ENCODE results near the gene PTPN18.

PTPN18 gene, protein sequence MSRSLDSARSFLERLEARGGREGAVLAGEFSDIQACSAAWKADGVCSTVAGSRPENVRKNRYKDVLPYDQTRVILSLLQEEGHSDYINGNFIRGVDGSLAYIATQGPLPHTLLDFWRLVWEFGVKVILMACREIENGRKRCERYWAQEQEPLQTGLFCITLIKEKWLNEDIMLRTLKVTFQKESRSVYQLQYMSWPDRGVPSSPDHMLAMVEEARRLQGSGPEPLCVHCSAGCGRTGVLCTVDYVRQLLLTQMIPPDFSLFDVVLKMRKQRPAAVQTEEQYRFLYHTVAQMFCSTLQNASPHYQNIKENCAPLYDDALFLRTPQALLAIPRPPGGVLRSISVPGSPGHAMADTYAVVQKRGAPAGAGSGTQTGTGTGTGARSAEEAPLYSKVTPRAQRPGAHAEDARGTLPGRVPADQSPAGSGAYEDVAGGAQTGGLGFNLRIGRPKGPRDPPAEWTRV

GRCh38 chr2:130355578-130356431, at the start of gene PTPN18:
PTPN18 (plus strand) TSS chr2:130356056; CDS start chr2:130356108, 52 bp downstream.
- H3K36me3 ChIP-seq (ENCODE audit: control insufficient read depth, insufficient read depth, low read length) = no peaks in the 10 kb centered on the region
- no peak within 1 kb of the TSS for H3K27ac ChIP-seq (ENCODE audit: low read length)
- peak within 1 kb of the TSS; percentile 56 for H3K4me3 ChIP-seq (ENCODE audit: low read length)
- no CpG with 5 or more reads among the region's 107 CpGs for WGBS (ENCODE audit: insufficient coverage, insufficient read length)
- no peak for DNase-seq (ENCODE audit: low read depth, low spot score)
- no peaks in the 10 kb centered on the region for H3K9me3 ChIP-seq (ENCODE audit: control insufficient read depth, insufficient read depth, low read length)
- H3K27me3 ChIP-seq (ENCODE audit: control insufficient read depth, insufficient read depth, low read length) = peaks cover 7% of the 10 kb centered on the region; the same call in 1 of the 2 replicates
- H3K4me1 ChIP-seq (ENCODE audit: control insufficient read depth, insufficient read depth, low read length) = no peaks in the 10 kb centered on the region

DNA sequence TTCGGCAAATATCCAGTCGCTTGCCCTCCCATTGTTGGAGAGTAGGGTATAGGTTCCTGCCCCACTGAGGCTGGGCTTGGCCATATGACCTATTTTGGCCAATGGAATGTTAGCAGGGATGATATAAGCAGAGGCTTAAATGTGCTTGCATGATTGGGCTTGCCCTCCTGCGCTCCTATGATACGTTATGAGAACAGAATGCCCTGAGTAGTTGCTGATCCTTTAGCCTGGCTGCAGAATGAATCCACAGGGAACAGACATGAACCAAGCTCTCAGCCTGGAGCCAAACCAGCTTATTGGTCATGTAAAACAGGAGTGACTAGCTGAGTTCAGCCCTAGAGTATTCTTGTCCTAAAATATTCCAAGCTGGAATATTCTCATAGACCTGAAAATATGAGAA, 48.0 kb upstream of the PTPN18 start:
- no peaks in the 10 kb centered on the region for H3K36me3 ChIP-seq (ENCODE audit: control insufficient read depth, insufficient read depth, low read length)
- no peaks in the 10 kb centered on the region for H3K9me3 ChIP-seq (ENCODE audit: control insufficient read depth, insufficient read depth, low read length)
- no peak for DNase-seq (ENCODE audit: low read depth, low spot score)
- no peaks in the 10 kb centered on the region for H3K27me3 ChIP-seq (ENCODE audit: control insufficient read depth, insufficient read depth, low read length)
- H3K27ac ChIP-seq (ENCODE audit: low read length) = no peak overlapping the region
- H3K4me3 ChIP-seq (ENCODE audit: low read length) = no peak overlapping the region
- no CpG with 5 or more reads among the region's 4 CpGs for WGBS (ENCODE audit: insufficient coverage, insufficient read length)
- H3K4me1 ChIP-seq (ENCODE audit: control insufficient read depth, insufficient read depth, low read length) = no peaks in the 10 kb centered on the region

- DNase-seq (ENCODE audit: low read depth, low spot score) = no peak
- no peaks in the 10 kb centered on the region for H3K4me1 ChIP-seq (ENCODE audit: control insufficient read depth, insufficient read depth, low read length)
- no peaks in the 10 kb centered on the region for H3K9me3 ChIP-seq (ENCODE audit: control insufficient read depth, insufficient read depth, low read length)
- no peak overlapping the region for H3K27ac ChIP-seq (ENCODE audit: low read length)
- no peaks in the 10 kb centered on the region for H3K36me3 ChIP-seq (ENCODE audit: control insufficient read depth, insufficient read depth, low read length)
- no peaks in the 10 kb centered on the region for H3K27me3 ChIP-seq (ENCODE audit: control insufficient read depth, insufficient read depth, low read length)
- no peak overlapping the region for H3K4me3 ChIP-seq (ENCODE audit: low read length)
Measured at GRCh38 chr2:130310881-130311280, 45.0 kb upstream of the PTPN18 start.

DNA sequence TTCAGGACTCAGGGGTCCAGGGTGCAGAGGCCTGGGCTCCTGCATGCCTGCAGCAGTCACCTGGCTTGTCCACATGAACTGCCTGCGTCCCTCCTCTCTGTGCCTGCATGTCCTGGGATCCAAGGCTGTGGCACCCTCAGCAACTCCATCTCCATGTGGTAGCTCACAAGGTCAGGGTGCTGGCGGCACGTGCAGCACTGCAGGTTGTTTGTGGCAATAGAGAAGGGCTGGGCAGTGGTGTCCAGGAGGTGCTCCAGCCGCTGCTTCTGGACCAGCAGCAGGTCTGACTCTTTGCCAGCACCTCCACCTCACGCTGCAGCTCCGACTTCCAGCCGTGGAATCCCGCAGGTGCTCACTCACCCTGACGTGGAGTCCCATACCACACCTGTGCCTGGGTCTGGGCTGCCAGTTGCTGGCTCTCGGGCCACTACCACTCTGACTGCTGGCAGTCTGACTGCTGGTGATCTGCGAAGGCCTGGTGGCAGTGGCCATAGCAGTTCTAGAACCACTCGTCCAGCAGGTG, 42.0 kb upstream of the PTPN18 start:
- no CpG with 5 or more reads among the region's 12 CpGs for WGBS (ENCODE audit: insufficient coverage, insufficient read length)
- H3K9me3 ChIP-seq (ENCODE audit: control insufficient read depth, insufficient read depth, low read length) = no peaks in the 10 kb centered on the region
- no peak for DNase-seq (ENCODE audit: low read depth, low spot score)
- H3K36me3 ChIP-seq (ENCODE audit: control insufficient read depth, insufficient read depth, low read length) = no peaks in the 10 kb centered on the region
- H3K4me1 ChIP-seq (ENCODE audit: control insufficient read depth, insufficient read depth, low read length) = no peaks in the 10 kb centered on the region
- H3K27ac ChIP-seq (ENCODE audit: low read length) = no peak overlapping the region
- H3K27me3 ChIP-seq (ENCODE audit: control insufficient read depth, insufficient read depth, low read length) = no peaks in the 10 kb centered on the region
- H3K4me3 ChIP-seq (ENCODE audit: low read length) = no peak overlapping the region

- no peaks in the 10 kb centered on the region for H3K9me3 ChIP-seq (ENCODE audit: control insufficient read depth, insufficient read depth, low read length)
- H3K4me3 ChIP-seq (ENCODE audit: low read length) = no peak overlapping the region
- no peaks in the 10 kb centered on the region for H3K4me1 ChIP-seq (ENCODE audit: control insufficient read depth, insufficient read depth, low read length)
- no peak overlapping the region for H3K27ac ChIP-seq (ENCODE audit: low read length)
- no peaks in the 10 kb centered on the region for H3K27me3 ChIP-seq (ENCODE audit: control insufficient read depth, insufficient read depth, low read length)
- H3K36me3 ChIP-seq (ENCODE audit: control insufficient read depth, insufficient read depth, low read length) = no peaks in the 10 kb centered on the region
- WGBS (ENCODE audit: insufficient coverage, insufficient read length) = no CpG with 5 or more reads among the region's 3 CpGs
- DNase-seq (ENCODE audit: low read depth, low spot score) = no peak
Measured at GRCh38 chr2:130314377-130314776, 41.5 kb upstream of the PTPN18 start.

- no peak for DNase-seq (ENCODE audit: low read depth, low spot score)
- H3K9me3 ChIP-seq (ENCODE audit: control insufficient read depth, insufficient read depth, low read length) = no peaks in the 10 kb centered on the region
- no peaks in the 10 kb centered on the region for H3K4me1 ChIP-seq (ENCODE audit: control insufficient read depth, insufficient read depth, low read length)
- no peaks in the 10 kb centered on the region for H3K27me3 ChIP-seq (ENCODE audit: control insufficient read depth, insufficient read depth, low read length)
- WGBS (ENCODE audit: insufficient coverage, insufficient read length) = no CpG with 5 or more reads among the region's 1 CpG
- no peaks in the 10 kb centered on the region for H3K36me3 ChIP-seq (ENCODE audit: control insufficient read depth, insufficient read depth, low read length)
- H3K4me3 ChIP-seq (ENCODE audit: low read length) = no peak overlapping the region
- H3K27ac ChIP-seq (ENCODE audit: low read length) = no peak overlapping the region
Measured at GRCh38 chr2:130316596-130316995, 39.3 kb upstream of the PTPN18 start.

DNA sequence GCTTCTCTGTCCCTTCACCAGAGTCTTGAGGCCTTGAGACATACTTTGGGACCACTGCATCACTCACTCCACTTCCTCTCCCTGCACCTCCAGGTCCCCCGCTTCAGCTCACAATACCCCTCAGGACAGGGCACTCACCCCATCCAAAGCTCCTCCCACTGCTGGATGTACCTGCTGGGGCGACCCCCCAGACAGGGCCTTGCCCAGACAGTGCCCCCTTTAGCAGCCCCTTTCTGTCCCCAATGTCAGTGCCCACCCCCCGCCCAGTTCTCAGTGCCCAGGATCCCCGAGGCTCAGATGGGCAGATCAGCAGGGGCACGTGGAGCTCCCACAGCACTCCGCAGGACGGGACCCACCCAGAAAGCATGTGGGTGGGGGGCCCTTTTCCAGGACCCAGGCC, 37.0 kb upstream of the PTPN18 start:
- Histone ChIP-seq H3K27ac (ENCODE audit: low read length) (no peak overlapping the region), H3K9me3 (ENCODE audit: control insufficient read depth, insufficient read depth, low read length) (no peaks in the 10 kb centered on the region), H3K27me3 (ENCODE audit: control insufficient read depth, insufficient read depth, low read length) (no peaks in the 10 kb centered on the region), H3K36me3 (ENCODE audit: control insufficient read depth, insufficient read depth, low read length) (no peaks in the 10 kb centered on the region), H3K4me3 (ENCODE audit: low read length) (no peak overlapping the region), H3K4me1 (ENCODE audit: control insufficient read depth, insufficient read depth, low read length) (no peaks in the 10 kb centered on the region)
- WGBS (ENCODE audit: insufficient coverage, insufficient read length) = no CpG with 5 or more reads among the region's 7 CpGs
- no peak for DNase-seq (ENCODE audit: low read depth, low spot score)

DNA sequence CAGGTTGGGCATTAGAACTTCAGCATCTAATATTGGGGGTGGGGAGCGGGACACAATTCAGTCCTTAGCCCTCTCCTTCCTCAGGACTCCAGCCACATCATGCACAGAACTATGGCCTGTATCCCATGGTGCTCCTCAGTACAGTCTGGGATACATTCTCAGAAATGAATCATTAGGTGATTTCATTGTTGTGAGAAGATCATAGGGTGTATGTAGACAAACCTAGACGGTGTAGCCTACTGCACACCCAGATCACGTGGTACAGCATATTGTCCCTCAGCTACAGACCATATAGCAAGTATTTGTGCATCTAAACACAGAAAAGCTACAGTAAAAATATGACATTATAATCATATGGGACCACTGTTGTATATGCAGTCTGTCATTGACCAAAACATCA, 36.3 kb upstream of the PTPN18 start:
- H3K36me3 ChIP-seq (ENCODE audit: control insufficient read depth, insufficient read depth, low read length) = no peaks in the 10 kb centered on the region
- no peak overlapping the region for H3K4me3 ChIP-seq (ENCODE audit: low read length)
- H3K27me3 ChIP-seq (ENCODE audit: control insufficient read depth, insufficient read depth, low read length) = no peaks in the 10 kb centered on the region
- H3K9me3 ChIP-seq (ENCODE audit: control insufficient read depth, insufficient read depth, low read length) = no peaks in the 10 kb centered on the region
- WGBS (ENCODE audit: insufficient coverage, insufficient read length) = no CpG with 5 or more reads among the region's 3 CpGs
- no peaks in the 10 kb centered on the region for H3K4me1 ChIP-seq (ENCODE audit: control insufficient read depth, insufficient read depth, low read length)
- no peak overlapping the region for H3K27ac ChIP-seq (ENCODE audit: low read length)
- DNase-seq (ENCODE audit: low read depth, low spot score) = no peak

- Histone ChIP-seq H3K27me3 (ENCODE audit: control insufficient read depth, insufficient read depth, low read length) (no peaks in the 10 kb centered on the region), H3K36me3 (ENCODE audit: control insufficient read depth, insufficient read depth, low read length) (no peaks in the 10 kb centered on the region), H3K4me1 (ENCODE audit: control insufficient read depth, insufficient read depth, low read length) (peaks cover 5% of the 10 kb centered on the region; the same call in 1 of the 2 replicates), H3K27ac (ENCODE audit: low read length) (no peak overlapping the region), H3K9me3 (ENCODE audit: control insufficient read depth, insufficient read depth, low read length) (no peaks in the 10 kb centered on the region), H3K4me3 (ENCODE audit: low read length) (no peak overlapping the region; the same call in 1 of the 2 replicates)
- no CpG with 5 or more reads among the region's 43 CpGs for WGBS (ENCODE audit: insufficient coverage, insufficient read length)
- DNase-seq (ENCODE audit: low read depth, low spot score) = no peak
Measured at GRCh38 chr2:130327703-130328527, 27.9 kb upstream of the PTPN18 start.

DNA sequence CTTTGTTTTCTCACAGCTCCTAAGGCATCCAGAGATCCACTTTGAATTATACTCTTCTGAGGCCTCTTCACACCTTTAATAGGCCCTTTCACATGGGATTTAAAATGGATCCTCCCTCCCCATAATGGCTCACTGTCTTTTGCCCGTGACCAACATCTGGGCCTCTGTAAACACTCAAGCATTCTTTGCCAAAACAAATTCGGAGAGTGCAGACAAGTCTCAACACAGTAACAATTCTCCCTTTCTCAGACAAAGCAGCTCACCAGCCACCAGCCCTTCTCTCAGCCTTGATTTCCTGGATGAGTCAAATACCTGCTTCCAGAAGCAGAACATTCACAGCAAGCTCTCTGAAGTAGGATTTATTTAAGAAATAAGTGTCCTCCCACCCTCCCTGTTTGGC, 27.1 kb upstream of the PTPN18 start:
- DNase-seq (ENCODE audit: low read depth, low spot score) = no peak
- no peaks in the 10 kb centered on the region for H3K27me3 ChIP-seq (ENCODE audit: control insufficient read depth, insufficient read depth, low read length)
- no peak overlapping the region for H3K4me3 ChIP-seq (ENCODE audit: low read length)
- H3K4me1 ChIP-seq (ENCODE audit: control insufficient read depth, insufficient read depth, low read length) = peaks cover 5% of the 10 kb centered on the region; the same call in 1 of the 2 replicates
- no peaks in the 10 kb centered on the region for H3K36me3 ChIP-seq (ENCODE audit: control insufficient read depth, insufficient read depth, low read length)
- no peak overlapping the region for H3K27ac ChIP-seq (ENCODE audit: low read length)
- H3K9me3 ChIP-seq (ENCODE audit: control insufficient read depth, insufficient read depth, low read length) = no peaks in the 10 kb centered on the region
- WGBS (ENCODE audit: insufficient coverage, insufficient read length) = no CpG with 5 or more reads among the region's 2 CpGs

Data from iPS DF 6.9 (cell line).